Astrocyte of the hippocampus (primary cell): ENCODE results near the gene NDUFS2.
A peak's percentile ranks its signal among the peaks of the same experiment; 100 is the strongest.
"Not testable (repeated sequence)": the region's sequence is repeated elsewhere in the genome, so short reads cannot be mapped to it uniquely, and the experiment has no call there.

Source experiments
- DNase-seq: peaks from one replicate; pipeline ENCODE4 v3.0.0; 2011; ENCODE audit warnings: low read depth, low spot score

The NDUFS2 gene

DNA sequence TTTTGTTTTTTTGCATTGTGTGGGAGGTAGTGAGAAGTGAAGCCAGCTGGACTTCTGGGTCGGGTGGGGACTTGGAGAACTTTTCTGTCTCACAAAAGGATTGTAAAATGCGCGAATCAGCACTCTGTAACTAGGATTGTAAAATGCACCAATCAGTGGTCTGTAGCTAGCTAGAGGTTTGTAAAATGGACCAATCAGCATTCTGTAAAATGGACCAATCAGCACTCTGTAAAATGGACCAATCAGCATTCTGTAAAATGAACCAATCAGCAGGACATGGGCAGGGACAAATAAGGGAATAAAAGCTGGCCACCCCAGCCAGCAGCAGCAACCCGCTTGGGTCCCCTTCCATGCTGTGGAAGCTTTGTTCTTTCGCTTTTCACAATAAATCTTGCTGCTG is 47.9 kb downstream of the NDUFS2 start:
- not testable (repeated sequence) for DNase-seq

DNA sequence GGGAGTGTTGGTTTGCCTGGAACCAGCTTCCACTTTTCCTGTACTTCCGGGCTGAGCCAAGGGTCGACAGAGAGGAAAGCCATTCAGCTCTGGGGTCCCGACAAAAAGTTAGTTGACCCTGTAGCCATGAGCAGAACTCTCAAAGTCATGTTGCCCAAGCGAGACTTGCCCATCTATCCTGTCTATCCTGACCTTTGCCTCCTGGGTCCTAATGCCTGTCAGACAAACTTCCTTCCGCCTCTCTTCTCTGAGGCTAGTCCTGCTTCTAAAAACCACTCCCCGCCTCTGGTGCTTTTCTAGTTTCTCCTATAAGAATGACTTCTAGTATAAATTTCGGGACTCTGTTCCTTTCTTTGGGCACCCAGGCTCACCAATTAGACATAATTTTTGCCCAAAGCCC is 48.7 kb downstream of the NDUFS2 start:
- DNase-seq: no peak

DNA sequence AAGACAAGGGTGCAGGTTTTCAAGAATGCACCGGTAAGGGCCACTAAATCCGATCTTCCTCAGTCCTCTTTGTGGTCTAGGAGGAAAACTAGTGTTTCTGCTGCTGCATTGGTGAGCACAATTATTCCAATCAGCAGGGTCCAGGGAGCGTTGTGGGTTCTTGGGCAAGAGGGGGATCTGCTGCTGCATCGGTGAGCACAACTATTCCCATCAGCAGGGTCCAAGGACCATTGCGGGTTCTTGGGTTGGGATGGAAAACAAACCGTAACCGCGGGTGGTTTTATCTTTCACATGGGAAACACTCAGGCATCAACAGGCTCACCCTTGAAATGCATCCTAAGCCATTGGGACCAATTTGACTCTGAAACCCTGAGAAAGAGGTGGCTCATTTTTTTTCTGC is 49.4 kb downstream of the NDUFS2 start:
- no peak for DNase-seq

DNA sequence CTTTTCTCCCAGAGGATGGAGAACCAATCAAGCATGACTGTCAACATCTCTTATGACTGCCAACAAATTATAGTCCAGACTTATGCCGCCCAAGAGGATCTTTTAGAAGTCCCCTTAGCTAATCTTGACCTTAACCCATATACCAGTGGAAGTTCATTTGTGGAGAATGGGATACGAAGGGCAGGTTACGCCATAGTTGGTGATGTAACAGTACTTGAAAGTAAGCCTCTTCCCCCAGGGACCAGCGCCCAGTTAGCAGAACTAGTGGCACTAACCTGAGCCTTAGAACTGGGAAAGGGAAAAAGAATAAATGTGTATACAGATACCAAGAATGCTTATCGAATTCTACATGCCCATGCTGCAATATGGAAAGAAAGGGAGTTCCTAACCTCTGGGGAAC is 53.1 kb downstream of the NDUFS2 start:
- not testable (repeated sequence) for DNase-seq

DNA sequence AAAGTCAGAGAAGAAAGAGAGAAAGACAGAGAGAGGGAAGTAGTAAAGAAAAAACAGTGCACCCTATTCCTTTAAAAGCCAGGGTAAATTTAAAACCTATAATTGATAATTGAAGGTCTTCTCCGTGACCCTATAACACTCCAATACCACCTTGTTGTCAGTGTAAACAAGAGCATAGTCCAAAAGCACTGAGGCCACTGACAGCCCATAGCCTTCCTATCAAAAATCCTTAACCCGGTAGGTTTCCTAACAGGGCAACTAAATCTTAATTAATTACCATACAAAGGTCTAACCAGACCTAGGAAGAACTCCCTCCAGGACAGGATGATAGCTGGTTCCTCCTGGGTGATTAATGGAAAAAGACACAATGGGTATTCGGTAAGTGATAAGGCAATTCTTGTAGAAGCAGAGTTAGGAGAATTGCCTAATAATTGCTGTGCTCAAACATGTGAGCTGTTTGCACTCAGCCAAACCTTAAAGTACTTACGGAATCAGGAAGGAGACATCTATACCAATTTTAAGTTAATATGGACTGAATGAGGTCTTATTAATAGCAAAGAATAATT is 53.9 kb downstream of the NDUFS2 start:
- DNase-seq: not testable (repeated sequence)

DNA sequence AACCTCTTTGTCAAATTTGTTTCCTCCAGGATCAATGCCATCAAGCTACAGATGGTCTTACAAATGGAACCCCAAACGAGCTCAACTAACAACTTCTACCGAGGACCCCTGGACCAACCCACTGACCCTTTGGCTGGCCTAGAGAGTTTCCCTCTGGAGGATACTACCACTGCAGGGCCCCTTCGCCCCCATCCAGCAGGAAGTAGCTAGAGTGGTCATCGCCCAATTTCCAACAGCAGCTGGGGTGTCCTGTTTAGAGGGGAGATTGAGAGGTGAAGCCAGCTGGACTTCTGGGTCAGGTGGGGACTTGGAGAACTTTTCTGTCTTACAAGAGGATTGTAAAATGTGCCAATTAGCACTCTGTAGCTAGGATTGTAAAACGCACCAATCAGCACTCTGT is 54.9 kb downstream of the NDUFS2 start:
- DNase-seq: not testable (repeated sequence)

DNA sequence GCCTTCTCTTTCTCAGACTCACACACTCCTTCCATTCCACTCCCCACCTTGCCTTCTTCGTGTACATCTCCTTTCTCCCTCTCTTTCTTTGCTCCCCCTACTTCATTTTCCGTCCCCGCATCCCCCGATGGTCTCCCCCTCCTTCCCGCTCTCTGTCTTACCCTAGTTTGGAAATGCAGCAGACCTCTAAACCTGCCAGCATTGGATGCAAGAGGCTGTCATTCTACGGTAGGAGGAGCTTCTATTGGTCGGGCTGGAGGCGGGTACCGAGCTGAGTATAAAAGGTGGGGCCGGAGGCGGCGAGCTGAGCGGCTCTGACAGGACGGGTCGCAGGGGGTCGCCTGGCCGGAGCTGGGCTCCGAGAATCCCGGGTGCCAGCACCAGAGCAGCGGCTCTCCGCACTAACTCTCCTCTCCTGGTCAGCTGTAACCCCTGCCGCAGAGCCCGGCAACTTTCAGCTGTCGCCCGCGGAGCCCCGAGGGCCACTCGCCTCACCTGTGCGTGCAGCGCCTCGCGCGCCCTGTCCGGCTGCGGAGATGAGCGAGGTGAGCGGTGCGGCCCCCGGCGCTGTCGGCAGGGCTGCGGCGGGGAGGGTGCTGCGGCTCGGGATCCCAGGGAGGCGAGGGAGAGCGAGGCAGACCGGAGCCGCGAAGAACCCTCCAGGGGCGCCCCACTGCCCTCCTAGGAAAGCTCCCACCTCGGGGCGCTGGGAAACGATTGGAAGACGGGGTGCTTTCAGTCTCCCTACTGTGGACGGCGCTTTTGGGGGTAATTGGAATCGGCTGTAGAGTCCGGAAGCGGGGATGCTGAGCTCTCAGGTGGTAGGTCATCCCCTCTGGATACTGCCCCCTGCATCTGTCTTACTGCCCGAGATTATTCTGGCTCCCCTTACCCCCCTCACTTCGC is 56.5 kb downstream of the NDUFS2 start, which contains the start of gene PCP4L1:
PCP4L1 (plus strand) TSS at position 307 of the 906 bp plus-strand sequence; CDS start at position 537, 230 bp downstream.
- DNase-seq: peak; percentile 81

DNA sequence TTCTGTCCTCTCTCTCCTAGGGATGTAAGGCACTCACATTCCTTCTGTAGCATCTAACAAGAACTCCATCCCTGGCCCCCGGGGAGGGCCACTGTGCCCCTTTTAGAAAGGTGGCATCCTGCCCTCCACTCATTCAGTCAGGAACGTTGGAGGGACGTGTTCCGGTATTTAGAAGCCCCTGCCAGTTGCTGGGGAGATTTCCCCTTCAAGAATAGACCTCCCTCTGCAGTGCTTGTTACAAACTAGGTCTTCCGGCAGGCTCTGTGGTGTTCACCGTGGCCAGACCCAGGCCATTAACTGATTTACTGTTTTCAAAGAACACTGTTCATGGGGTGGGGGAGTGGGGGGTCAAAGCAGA is 57.2 kb downstream of the NDUFS2 start:
- no peak for DNase-seq

DNA sequence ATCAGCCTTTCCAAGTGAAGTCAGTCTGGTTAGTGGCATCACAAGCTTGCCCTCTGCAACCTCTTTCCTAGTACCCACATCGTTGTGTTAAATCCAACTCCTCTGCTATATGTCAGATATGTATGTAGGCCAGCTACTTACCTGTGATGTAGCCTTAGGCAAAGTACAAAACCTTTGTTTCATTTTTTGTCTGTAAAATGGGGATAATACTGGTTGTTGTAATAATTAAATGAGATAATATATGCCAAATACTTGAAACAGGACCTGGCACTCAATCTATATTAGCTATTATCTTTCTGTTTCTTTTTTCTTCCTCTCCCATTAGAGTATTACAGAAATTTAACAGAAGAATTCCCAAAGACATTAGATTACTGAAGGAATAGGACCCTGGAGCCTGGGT is 57.6 kb downstream of the NDUFS2 start:
- no peak for DNase-seq

DNA sequence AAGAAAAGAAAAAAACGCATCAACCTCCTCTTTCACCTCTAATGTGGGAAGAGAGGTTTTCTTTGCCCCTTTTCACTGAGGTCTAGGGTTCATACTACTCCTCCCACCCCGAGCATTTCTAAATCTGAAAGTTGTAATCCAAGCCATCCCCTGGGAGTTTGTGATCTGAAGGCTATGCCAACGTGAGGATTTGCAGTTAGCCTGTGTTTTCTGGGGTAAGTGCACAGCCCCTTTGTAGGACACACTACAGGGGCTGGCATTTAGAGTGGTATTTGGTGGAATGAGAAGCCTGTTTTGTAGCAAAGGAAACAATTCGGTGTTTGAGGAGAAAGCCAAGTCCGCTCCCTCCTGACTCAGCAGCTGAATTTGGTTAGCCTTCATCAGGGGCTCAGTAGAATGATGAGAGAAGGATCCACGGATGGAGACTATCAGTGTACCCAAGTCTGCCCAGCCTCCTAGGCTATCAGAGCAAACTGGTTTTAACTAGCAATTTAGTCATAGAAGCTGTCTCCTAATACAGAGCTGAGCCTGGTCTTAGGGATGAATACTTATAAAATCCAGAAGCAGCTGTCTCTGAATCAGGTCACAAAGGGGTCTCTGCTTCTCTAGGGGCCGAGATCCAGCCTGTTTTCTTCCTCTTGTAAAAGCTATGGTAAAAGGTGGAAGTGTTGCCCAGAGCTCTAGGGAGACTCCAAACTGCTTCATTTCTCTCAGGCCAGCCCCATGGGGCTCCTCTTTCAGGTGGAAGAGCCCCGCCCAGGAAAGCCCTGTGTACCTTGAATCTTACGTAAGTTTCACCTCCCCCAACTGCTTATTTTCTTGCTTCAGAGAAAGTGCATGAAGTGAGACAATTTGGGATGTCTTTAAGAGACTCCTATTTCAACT is 58.5 kb downstream of the NDUFS2 start:
- no peak for DNase-seq

DNA sequence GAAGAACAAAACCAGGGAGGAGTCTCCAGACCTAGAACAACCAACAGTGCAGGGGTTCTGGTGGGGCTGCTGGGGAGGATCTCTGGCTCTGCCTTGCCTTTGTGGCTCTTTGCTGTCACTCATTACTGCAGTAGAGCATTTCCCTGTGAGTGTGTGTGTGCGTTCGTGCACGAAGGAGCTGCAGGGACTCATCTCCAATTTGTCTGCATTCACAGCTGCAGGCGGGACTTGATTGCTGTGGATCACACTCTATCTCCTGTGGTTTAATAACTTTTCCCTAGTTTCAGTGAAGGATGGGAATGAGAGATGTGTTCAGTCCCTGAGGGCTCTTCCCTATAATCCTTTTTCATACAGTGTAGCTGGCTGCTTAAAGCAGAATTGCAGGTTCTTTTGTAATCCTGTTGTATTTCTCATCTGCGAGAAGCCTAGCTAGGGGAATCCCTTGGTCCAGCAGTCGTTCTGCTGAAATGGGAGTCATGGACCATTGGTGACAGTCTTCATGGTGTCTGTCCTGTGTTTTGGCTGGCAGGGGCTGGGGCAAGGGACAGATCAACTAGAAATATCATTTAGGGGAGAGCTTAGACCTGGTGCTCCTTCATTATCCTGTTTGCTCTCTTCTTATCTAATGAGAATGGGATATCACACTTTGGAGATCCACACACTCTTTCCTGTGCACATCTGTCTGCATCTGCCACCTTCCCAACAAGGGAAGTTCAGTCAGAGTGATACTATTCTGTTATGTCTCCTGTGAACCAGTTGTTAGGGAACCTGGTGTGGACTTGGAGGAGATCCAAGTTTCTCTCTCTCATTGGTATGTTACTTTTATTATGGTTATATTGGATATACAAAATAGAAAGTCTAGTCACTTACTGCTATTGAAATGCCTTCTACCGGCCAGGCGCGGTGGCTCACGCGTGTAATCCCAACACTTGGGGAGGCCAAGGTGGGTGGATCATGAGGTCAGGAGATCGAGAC is 59.4 kb downstream of the NDUFS2 start:
- no peak for DNase-seq
